GM19452 (cell line): ENCODE results near the gene ECSIT.
"Not testable (repeated sequence)": the region's sequence is repeated elsewhere in the genome, so short reads cannot be mapped to it uniquely, and the experiment has no call there.

Experiments
- ATAC-seq: cut with Tn5 transposase; IDR thresholded peaks from one replicate; pipeline ENCODE4 v1.9.1; 2021; ENCODE audit not compliant: unreplicated experiment

Gene ECSIT

DNA sequence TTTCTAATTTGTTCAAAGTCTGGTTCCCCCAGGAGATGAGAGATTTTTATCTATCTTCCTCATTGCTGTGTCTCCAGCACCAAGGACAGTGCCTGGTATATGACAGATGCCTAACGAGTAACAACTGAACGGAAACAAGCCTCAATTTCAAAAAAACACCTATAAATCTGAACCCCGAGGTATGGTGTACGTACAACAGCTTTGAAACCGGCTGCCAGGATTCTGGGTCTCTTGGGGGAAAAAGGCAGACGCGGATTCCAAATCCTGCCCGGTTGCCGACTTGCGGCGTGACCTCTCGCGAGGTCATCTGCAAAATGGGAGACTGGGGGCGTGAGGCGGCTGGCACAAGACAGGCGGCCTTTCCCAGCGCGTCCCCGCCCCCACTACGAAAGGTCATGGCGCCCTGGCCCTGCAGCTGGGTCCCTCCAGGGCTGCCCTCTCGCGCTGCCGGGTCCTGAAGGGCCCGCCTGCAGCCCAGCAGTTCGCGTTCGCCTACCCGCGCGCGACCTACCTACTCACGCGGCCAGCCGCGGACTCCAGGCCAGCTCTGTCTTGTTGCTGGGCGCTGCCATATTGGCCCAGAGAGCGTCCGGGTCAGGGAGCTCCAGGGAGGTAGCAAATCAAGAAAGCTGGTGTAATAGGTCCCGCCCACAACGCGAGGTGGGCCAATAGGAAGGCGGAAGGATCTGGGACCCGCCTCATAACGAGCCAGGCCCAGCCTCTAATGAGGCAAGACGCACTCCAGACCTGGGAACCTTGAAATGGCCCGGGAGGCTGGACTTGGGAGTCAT lies at the start of gene ECSIT:
Gene ECSIT, minus strand, starts transcription at position 584 of the 791 bp plus-strand sequence. CDS start 9,964 bp downstream, outside the sequence.
- ATAC-seq, result peak; percentile 84

DNA sequence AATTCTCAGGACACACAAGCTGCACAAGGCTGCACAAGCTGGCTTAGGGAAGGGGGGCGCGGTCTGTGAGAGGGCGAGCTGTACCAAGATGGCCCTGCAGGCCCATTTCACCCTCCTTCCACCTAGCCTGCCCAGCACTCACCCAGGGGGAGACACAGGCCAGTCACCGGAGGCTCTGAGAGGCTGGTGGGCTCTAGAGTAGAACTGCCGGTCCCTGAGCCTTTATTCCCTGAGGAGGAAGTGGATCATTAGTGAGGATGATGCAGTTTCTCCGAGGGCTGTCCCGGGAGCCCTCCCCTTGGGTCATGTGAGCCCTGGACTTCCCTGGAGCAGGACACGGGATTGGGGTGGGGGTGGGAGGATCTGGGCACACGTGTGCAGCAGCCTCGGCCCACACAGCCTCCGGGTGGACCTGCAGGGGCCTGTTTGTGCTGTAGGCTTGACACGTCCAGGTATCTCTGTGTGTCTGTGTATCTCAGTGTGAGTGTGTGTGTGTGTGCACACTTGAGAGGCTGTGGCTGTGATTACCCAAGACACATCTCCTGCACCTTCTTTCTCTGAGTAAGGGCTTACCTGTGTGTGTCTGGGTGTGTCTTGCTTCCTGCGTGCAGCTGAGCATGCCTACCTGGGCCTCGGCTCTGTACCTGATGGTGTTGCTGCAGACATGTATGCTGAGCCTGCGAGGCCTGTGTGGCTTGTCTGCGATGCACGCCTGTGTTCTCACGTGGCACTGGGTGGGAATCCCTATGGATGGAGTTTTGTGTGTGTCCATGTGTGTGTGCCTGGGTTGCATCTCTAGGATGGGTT lies 48.7 kb upstream of the ECSIT start, which contains the start of gene ACP5:
Gene ACP5, minus strand, starts transcription at position 195 of the 807 bp plus-strand sequence. CDS start 328 bp downstream, outside the sequence.
- ATAC-seq, result no peak

GRCh38 chr19:11576227-11576626 lies 47.3 kb upstream of the ECSIT start:
- ATAC-seq, result no peak

GRCh38 chr19:11574689-11575088 lies 45.8 kb upstream of the ECSIT start:
- no peak for ATAC-seq

DNA sequence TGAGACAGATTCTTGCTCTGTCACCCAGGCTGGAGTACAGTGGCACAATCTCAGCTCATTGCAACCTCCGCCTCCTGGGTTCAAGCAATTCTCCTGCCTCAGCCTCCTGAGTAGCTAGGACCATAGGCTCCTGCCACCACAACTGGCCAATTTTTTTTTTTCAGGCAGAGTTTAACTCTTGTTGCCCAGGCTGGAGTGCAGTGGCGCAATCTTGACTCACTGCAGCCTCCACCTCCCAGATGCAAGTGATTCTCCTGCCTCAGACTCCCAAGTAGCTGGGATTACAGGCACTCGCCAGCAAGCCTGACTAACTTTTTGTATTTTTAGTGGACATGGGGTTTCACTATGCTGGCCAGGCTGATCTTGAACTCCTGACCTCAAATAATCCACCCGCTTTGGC lies 44.8 kb upstream of the ECSIT start:
- not testable (repeated sequence) for ATAC-seq

DNA sequence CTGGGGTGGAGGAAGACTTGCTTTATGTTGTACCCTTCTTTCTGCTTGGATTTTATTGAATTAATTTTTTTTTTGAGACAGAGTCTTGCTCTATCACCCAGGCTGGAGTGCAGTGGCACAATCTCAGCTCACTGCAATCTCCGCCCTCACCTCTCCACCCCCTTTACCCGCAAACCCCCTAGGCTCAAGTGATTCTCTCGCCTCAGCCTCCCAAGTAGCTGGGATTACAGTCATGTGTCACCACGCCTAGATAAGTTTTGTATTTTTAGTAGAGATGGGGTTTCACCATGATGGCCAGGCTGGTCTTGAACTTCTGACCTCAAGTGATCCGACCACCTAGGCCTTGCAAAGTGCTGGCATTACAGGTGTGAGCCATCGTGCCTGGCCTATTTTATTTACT lies 44.4 kb upstream of the ECSIT start:
- ATAC-seq, result not testable (repeated sequence)

DNA sequence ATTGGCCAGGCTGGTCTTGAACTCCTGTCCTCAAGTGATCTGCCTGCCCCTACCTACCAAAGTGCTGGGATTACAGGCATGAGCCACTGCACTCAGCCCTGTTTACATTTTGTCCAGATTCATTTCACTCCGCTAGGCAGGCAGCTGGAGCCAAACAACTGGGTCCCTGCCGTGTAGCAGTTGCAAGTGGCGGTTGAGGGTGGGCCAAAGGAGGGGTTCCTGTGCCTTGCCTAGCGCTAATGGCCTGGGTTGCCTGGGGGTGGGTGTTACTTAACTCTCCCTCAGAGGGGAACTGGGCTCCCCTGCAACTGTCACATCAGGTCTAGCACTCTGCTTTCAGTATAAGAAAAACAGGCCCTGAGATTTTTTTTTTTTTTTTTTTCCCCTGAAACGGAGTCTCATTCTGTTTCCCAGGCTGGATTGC lies 41.1 kb upstream of the ECSIT start:
- ATAC-seq, result no peak

DNA sequence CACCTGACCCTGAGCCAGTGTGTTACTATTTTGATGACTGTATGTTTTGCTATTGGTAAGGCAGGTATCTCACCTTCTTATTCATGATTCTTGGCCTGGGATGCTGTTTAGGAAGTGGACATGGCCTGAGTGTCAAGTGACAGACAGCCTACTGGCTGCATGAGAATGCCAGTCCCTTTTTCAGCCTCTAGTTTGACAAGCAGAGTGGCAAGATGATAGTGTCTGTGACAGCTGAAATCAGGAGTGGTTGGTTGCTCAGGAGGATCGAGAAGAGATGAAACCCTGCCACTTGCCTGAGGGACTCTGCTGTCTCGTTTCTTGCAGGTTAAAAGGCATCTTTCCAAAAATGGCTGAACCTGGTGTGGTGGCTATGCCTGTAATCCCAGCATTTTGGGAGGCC lies 37.2 kb upstream of the ECSIT start:
- ATAC-seq, result no peak

DNA sequence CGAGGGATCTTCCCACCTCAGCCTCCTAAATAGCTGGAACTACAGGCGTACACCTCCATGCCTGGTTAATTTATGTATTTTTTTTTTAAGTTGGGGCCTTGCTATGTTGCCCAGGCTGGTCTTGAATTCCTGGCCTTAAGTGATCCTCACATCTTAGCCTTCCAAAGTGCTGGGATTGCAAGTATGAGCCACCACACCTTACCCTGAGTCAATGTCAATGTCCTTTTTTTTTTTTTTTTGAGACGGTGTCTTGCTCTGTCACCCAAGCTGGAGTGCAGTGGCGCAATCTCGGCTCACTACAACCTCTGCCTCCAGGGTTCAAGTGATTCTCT lies 36.7 kb upstream of the ECSIT start:
- not testable (repeated sequence) for ATAC-seq

- not testable (repeated sequence) for ATAC-seq
Observed at GRCh38 chr19:11564082-11564807, 35.3 kb upstream of the ECSIT start.

- no peak for ATAC-seq
Observed at GRCh38 chr19:11563532-11563931, 34.6 kb upstream of the ECSIT start.

DNA sequence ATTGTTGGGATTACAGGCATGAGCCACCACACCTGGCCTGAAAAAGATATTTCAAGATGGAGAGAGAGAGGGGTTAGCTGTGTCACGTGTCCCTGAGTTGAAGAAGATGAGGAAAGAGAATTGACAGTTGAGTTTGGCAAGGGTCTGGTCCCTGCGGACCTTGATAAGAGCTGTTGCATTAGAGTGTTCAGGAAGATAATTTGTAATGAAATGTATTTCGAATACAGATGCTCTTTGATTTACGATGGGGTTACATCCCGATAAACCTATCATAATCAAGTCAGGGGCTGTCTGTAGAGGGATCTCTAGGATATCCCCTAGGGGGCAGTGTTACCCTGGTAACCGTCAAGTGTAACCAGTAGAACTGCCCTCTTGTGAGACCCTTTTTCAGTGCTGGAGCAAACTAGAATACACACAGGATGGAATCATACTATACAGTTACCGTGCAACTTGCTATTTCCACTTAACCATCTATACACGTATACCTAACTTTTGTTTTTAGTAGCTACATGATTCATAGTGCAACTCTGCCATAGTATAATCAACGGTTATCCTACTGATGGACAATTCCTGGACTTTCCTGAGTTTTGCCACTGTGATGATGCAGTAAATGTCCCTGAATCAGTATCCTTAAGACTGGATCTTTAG lies 31.6 kb upstream of the ECSIT start:
- ATAC-seq, result no peak

GRCh38 chr19:11558881-11559828 lies 30.2 kb upstream of the ECSIT start, which contains the start of gene ELOF1:
TSS of gene ELOF1 (minus strand) at chr19:11559230. CDS start at chr19:11554347, 4,883 bp downstream.
- ATAC-seq, result peak; percentile 74

DNA sequence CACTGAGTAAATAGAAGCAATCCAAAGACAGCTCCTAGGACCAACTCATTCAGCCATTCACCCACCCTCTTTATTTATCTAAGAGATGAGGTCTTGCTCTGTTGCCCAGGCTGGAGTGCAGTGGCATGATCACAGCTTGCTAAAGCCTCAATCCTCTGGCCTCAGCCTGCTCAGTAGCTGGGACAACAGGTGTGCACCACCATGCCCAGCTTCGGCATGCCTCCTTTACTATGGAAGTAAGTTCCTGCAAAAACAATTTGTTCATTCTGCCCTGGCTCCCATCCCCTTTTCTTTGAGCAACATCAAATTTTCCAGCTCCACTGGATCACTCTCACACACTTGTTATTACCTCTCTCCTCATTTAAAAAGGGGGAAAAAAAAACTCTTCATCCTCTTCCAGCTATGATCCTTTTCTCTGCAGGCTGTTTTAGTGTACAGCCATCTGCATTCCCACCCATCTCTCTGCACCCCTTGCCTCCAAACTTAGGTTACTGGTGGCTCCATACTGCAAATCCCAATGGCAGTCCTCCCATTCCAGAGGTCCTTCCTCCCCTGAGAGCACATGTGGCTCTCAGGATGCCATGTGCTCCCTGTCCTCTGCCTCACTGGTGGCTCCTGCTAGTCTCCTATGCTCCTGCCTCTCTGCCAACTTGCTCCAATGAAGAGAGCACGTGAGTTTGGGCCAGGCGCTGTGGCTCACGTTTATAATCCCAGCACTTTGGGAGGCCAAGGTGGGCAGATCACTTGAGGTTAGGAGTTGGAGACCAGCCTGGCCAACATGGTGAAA lies 27.9 kb upstream of the ECSIT start:
- ATAC-seq, result no peak

DNA sequence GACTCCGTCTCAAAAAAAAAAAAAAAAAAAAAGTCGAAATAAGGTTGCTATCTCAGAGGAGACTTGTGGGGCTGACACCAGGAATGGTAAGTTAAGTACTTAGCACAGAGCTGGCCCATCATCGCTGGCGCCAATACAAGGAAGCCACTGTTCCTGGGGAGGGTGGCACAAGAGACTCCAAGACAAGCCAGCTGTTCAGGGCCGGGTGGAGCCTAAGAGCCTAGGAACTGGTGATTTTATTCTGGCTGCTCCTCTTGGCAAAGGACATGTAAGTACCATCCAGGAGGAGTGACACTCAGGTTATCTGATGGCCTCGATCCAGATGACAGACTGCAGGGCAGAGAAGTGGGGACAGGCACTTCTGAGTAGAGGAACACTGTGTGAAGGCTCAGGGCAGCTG lies 26.3 kb upstream of the ECSIT start:
- ATAC-seq, result no peak

DNA sequence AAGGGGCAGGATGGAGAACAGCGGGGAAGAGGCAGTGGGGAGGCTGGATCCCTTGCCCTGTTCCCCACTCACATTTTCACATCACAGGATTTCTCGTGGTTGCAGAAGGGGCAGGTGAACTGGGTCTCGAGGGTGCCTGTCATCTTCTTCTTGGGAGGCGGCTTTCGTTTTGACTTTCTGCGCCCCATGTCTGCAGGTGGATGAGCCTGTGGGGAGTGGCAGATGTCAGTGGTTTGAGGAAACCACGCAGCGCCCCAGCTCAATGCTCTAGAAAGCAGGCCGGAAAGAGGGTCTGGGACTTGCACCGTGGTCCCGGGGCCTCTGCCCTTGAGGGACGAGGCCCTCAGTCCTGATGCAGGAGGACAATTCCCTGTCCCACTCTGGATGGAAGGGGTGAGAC lies 25.2 kb upstream of the ECSIT start:
- no peak for ATAC-seq

DNA sequence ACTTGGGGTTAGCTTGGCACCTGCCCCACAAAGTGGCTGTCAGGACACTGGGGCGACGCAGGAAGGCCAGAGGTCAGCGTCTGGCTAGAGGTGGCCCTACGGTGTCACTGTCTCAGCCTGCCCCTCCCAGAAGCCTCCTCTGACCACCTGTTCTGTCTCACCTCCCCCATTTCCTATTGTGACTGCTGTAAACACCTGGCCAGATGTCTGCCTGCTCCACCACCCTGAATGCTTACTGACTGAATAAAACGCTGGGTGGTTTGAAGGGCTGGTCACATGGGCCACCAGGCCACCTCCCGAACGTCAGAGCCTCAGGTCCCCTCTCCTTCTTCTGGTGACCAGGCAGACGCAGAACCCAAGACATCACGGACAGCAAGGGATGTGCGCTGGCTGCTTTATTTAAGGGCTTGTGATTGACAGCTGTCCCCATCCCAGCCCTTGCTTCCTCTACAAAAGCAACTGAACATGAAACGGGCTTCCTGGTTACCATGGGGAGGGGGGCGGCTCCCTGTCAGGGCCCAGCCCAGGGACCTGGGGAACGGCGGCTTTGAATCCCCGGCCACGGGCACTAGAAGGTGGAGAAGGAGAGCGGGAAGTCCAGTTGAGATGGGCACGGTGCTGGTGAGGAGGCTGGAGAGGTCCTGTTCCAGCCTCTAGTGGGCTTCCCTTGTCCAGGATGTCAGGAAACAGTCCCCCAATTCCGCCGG lies 23.9 kb upstream of the ECSIT start:
- no peak for ATAC-seq

DNA sequence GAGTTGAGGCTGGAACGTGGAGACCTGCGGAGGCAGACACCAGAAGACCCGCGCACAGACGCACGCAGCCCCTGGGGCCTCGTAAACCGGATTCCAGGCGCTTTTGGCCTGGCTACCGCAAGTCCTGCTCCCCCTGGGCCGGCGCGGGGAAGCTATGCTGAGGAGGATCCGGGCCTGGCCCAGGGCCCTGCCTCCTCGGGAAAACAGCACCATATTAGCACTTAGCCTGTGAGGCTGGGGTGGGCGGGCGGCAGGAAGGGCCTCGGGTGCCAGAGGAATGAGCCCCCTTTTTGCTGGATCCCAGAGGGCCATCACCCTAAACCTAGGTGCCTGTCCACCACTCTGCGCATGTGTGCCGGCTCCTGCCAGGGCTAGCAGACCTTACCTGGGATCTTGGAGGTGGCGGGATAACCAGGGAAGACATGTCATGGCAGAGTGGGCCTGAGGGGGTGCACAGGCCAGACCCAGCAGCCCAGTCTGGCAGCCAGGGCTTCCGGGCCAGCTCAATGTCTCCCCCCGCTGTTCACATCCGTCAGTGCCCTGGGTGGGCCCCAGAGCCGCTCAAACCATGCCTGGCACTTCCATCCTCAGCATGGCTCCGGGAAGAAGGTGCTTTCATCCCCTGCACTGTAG lies 22.8 kb upstream of the ECSIT start:
- ATAC-seq, result no peak
